Ovary (tissue), 3 donors: Measurements from ENCODE around the gene CFAP54.

Experiments
- EP300 ChIP-seq: sonication (generic); formaldehyde crosslinking; IDR thresholded peaks from one replicate; pipeline ENCODE4 v1.6.1; 2017; ENCODE audit warnings: antibody characterized with exemption
- POLR2A ChIP-seq: fragments of 450-650 bp; IDR thresholded peaks from one replicate; pipeline ENCODE4 v1.6.1; 2017; ENCODE audit warnings: antibody characterized with exemption, mild to moderate bottlenecking, moderate library complexity
- TF ChIP-seq, protein P1 (sequence below), 3 donors: fragments of 450-650 bp in 2 of 3; fragments of 200-600 bp in 1 of 3; IDR thresholded peaks; one replicate each; pipeline versions ENCODE4 v1.5.1 to v1.8.0; 2016 to 2022; ENCODE audit warnings: antibody characterized with exemption in 3 of 3, mild to moderate bottlenecking in 1 of 3
- donor health status: DM: no; HTN: no; CAD: no.

GRCh38 chr12:96474206-96474605 lies 15.2 kb upstream of the CFAP54 start:
- TF ChIP-seq, protein P1, sequence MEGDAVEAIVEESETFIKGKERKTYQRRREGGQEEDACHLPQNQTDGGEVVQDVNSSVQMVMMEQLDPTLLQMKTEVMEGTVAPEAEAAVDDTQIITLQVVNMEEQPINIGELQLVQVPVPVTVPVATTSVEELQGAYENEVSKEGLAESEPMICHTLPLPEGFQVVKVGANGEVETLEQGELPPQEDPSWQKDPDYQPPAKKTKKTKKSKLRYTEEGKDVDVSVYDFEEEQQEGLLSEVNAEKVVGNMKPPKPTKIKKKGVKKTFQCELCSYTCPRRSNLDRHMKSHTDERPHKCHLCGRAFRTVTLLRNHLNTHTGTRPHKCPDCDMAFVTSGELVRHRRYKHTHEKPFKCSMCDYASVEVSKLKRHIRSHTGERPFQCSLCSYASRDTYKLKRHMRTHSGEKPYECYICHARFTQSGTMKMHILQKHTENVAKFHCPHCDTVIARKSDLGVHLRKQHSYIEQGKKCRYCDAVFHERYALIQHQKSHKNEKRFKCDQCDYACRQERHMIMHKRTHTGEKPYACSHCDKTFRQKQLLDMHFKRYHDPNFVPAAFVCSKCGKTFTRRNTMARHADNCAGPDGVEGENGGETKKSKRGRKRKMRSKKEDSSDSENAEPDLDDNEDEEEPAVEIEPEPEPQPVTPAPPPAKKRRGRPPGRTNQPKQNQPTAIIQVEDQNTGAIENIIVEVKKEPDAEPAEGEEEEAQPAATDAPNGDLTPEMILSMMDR (IDR thresholded peaks at IDR 0.05) = no peak
- no peak for TF ChIP-seq POLR2A
- TF ChIP-seq EP300 = no peak
